GM20431 (cell line): ENCODE results near the gene CTIF.

Experiments used
- in situ Hi-C: fragments of 300-500 bp; cut with MseI, MboI; formaldehyde crosslinking; loops from one replicate; pipeline ENCODE4 v1.15.0; 2020; ENCODE audit warnings: low sequenced_read_pairs; ENCODE audit not compliant: unreplicated experiment

CTIF gene

DNA sequence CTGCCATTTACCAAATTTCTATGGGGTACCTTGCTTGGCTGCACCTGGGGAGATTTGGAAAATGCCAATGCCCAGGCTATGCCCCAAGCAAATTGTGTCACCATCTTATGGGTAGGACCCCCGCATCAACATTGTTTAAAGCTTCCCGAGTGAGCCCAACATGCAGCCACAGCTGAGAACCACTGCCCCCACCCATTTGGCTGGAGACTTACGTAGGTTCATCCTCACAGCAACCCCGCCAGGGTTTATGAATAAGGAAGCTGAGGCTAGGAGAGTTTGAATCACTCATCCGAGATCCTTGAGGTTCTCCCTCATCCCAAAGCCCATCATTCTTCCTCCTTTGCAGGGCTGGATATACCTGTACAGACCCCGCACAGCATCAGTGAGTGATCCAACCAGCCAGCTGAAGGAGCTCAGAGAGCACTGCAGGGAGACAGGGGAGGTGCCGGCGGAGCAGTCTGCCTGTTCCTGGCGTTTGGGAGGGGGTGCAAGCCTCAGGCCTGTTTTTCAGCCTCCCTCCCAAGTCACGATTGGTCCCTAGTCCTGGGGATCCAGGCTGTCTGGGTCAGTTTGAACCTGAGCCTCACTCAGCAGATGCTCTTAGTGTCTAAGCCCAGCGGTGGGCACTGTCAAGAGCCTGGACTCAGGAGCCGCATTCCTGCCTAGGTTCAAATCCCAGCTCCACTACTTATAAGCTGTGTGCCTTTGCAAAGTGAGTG lies 247.1 kb downstream of the CTIF start:
- in situ Hi-C loops = no loop called here

GRCh38 chr18:48786455-48787202 lies 247.8 kb downstream of the CTIF start:
- in situ Hi-C loops = no loop called here

- in situ Hi-C loops = no loop called here
Measured at GRCh38 chr18:48787203-48788151, 248.6 kb downstream of the CTIF start.

GRCh38 chr18:48788373-48788772 lies 249.5 kb downstream of the CTIF start:
- in situ Hi-C loops = no loop called here

DNA sequence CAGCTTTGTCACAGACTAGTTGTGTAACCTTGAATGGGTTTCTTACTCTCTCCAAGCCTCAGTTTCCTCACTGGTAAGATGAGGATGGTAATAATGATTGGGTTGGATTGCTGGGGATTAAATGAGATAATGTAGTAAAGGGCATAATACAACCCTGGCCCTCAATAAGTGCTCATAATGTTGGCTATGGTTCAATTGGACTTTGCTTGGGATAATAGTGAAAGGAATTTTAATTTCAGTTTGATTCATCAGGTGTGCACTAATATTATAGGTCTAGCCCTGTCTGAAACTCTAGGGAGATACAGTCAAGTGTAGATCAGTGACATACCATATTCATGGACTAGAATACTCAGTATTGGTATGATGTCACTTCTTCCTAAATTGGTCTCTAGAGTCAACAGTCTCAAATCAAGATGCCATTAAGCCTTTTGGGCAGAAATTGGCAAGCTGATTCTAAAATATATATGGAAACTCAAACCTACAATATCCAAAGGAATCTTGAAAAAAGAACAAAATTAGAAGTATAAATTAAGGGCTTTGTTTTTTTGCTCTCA lies 250.5 kb downstream of the CTIF start:
- in situ Hi-C loops = no loop called here

DNA sequence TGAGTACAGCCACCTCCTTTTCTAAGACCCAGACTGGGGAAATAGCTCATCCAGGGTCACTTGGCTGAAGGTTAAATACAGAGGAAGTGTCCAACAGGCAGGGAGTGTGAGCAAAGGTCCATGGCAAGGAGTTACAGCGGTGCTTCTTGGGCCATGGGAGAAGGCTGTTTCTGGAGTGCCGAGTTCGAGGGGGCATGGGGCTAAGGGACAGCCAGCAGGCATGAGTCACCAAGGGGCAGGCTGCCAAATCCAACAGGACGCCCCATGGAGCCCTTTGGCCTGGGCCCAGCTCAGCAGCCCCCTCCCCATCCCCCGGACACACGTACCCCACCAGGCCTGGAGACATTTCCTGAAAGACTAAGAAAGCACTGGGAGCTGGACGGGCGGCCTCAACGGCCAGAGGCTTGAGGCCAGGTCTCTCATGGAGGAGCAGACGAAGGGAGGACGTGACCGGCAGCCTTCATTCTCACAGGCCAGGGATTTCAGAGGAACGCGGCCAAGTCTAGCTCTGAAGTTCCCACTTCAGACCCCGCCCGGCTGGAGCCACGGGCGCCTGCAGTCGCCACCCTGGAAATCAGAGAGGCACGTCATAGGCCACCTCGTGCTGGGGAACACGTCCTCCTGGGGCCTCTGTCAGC lies 251.5 kb downstream of the CTIF start:
- in situ Hi-C loops = no loop called here

DNA sequence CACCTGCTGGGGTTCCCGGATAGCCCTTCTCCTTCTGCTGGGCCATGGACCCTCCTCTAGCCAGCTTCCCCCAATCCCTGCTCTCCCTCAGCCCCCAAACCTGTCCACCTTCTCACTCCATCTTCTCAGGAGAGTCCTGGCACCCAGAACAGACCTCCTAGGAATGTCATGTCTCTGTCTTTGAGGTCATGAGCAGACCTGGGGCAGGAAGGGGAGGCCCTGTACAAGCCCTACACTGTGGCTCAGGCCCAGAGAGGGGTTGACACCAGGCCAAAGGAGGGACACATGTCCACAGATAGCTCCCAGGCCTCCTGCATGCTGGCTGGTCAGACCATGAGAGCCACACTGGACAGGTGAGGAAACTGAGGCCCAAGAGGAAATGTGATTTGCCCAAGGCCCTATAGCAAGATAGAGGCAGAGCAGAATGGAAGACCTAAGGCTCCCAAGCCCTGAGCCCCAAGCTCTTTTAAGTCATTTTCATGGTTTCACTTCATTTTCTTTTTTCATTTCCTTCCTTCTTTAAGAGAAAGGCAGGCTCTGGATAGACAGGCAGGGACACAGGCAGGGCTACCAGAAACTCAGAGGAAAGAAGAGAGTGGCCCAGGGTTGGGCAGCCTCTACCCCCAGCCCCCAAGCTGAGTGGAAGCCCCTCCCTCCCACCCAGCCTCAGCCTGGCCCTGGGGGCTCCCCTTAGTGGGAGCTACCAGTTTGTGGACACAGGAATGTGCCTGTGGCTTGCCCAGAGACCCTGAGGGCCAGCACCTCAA lies 252.2 kb downstream of the CTIF start:
- in situ Hi-C loops = no loop called here

- in situ Hi-C loops = no loop called here
Measured at GRCh38 chr18:48791636-48792105, 252.8 kb downstream of the CTIF start.

DNA sequence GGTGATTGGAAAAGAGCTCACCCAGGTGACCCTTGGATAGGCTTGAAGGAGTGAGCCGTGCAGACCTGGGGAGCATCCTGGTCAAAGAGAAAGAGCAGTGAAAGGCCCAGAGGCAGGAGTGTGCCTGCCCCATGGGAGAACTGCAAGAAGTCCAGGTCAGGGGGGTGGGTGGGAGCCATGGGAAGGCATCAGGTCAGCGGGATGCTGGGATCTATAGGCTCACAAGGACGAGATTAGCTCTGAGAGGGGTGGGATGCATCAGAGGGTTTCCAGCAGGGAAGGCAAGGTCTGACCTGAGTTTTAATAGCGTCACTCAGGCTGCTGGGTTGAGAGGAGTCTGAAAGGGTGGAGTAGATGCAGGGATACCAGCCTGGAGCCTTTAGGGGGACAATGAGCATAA lies 253.3 kb downstream of the CTIF start:
- in situ Hi-C loops = no loop called here

DNA sequence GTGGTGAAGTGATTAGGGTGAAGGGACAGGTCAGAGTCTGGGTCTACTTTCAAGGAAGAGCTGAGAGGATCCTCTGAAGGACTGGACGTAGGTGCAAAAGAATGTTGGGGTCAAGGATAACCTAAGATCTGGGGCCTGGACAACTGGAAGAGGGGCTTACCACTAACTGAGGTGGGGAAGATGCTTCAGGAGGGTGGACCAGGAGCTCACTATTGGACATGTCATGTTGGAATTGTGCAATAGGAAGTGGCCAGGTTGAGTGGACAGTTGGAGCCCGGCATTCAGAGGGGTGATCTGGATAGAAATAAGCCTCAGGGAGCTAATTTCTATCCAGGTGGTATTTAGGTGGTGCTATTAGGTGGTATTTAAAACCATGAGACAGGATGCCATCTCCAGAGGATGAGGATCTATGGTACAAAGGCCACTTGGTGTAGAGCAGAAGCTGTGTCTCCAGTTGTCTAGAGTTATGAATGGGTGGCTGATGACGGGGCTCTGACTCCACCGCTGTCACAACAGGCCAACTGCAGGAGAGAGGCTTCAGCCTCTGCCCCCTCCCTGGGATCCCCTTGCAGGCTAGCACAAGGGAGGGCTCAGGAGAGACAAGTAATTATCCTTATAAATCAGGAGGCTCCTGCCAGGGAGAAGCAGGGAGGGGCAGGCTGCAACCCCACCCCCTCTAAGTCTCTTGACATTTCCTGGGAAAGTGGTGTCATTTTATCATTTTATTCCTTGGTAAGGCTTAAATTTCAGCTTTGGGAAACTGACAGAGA lies 254.0 kb downstream of the CTIF start:
- in situ Hi-C loops = no loop called here

- in situ Hi-C loops = no loop called here
Measured at GRCh38 chr18:48794251-48794970, 255.6 kb downstream of the CTIF start.

- in situ Hi-C loops = no loop called here
Measured at GRCh38 chr18:48795696-48796095, 256.9 kb downstream of the CTIF start.

GRCh38 chr18:48796491-48797205 lies 257.8 kb downstream of the CTIF start:
- in situ Hi-C loops = no loop called here

DNA sequence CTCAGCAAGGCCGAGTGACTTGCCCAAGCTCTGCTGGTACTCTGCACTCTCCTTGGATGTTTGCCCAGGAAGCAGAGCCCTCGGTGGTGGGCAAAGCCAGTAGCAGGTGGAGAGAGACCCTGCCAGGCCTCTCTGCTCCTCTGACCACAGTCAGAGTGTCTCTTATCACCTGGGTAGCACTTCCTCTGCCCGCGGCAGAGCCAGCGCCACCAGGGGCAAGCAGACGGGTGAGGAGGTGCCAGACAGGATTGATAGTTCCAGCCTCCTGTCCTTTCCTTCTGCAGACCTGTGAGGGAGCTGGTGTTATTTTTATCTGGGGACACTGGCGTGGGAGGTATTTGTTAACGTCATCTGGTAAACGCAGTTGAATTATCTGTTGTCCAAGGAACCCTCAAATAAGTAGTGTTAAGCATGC lies 259.0 kb downstream of the CTIF start:
- in situ Hi-C loops = no loop called here

DNA sequence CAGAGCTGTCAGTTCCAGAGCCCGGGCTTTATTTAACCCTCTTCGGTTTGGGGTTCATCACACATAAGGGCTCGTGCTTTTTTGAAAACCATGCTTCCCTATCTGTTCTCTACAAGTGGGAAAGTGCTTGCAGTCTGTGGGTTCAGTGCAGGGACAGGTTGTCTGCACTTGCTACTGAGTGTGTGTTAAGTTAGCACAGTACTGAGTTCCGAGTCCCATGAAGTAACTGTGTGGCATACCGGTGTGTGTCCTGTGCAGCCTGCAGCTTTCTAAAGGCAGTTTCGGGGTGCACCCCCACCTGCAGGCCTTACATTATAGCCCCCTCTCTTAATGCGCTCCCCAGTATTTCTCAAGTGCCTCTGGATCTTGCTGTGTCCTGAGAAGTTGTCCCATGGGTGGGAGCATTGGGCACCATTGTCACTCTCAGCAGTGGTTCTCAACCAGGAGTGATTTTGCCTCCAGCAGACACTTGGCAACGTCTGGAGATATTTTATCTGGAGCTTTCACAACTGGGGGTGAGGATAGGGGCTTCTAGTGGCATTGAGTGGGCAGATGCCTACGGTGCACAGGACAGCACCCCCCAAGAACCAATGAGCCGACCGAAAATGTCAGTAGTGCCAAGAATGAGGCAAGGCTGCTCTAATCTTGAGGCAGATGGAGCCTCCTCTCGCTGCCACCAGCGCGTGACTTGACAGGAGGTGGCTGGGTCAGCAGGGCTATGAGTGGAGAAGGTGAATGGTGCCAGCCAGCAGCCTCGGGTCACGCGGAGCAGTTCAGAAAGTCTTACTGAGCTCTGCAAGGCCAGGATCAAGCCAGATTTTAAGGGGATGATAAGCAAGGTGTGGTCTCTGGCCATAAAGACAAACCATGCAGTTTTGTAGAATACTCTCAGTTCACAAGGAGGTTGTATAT lies 259.8 kb downstream of the CTIF start:
- in situ Hi-C loops = no loop called here

DNA sequence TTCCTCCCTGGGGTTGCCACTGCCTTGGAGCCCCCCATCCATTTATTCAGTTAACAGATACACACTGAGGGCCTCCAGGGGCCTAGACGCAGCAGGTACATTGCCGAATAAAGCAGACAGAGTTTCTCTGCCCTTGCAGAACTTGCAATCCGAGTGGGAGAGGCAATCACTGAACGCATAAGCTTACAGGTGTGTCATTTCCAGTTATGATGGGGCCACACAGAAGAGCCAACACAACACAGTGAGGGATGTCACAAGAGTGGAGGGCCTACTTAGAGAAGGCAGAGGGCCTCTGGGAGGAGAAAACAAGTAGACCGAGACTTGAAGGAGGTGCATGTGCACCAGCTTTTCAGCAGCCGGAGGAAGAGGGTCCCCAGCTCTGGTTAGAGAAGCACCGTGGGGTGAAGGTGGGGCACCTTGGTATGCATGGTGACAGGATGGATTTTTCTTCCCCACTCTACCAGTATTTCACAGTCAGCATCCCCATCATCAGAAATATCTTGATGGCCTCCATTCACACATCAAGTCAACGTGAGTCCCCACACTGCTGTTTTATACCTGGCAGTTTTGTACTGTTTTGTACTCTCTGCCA lies 261.0 kb downstream of the CTIF start:
- in situ Hi-C loops = no loop called here
